Prostate gland (tissue), 2 donors: Measurements from ENCODE around the gene AOPEP. TPM values are rescaled to one million over a fixed set of nuclear protein-coding genes. Genes with fewer than 3 reads are reported as not detected.

Source experiments
- DNase-seq: peaks from one replicate; pipeline ENCODE4 v3.0.0-alpha.2; 2019; ENCODE audit warnings: low spot score
- H3K27ac ChIP-seq, 2 donors: fragments of 200-600 bp; sonication (generic); 2 replicates each; pipeline ENCODE4 v1.5.1; 2017 to 2019
- H3K27me3 ChIP-seq: fragments of 200-600 bp; sonication (generic); replicated peaks from 2 replicates; pipeline ENCODE4 v1.5.1; 2019; ENCODE audit not compliant: insufficient read depth
- H3K36me3 ChIP-seq, 2 donors: fragments of 200-600 bp; sonication (generic); 1 replicate in 1 of 2; 2 replicates in 1 of 2; pipeline versions ENCODE4 v1.5.1 to v1.8.1; 2017 to 2019
- H3K4me1 ChIP-seq: fragments of 200-600 bp; sonication (generic); replicated peaks from 2 replicates; pipeline ENCODE4 v1.5.1; 2019
- H3K4me3 ChIP-seq, 2 donors: fragments of 200-600 bp; sonication (generic); 2 replicates each; pipeline ENCODE4 v1.5.1; 2017 to 2019
- H3K9me3 ChIP-seq: fragments of 200-600 bp; sonication (generic); 2 replicates; pipeline ENCODE4 v1.5.1; 2017
- POLR2A ChIP-seq: fragments of 450-650 bp; IDR thresholded peaks from one replicate; pipeline ENCODE4 v1.6.1; 2016; ENCODE audit warnings: antibody characterized with exemption, mild to moderate bottlenecking
- POLR2AphosphoS5 ChIP-seq: sonication (generic); formaldehyde crosslinking; IDR thresholded peaks from one replicate; pipeline ENCODE4 v1.6.1; 2017; ENCODE audit warnings: antibody characterized with exemption
- WGBS: methylation state at CpG from one replicate; pipeline ENCODE4 v1.1.5; 2018; 5-methylcytosine and 5-hydroxymethylcytosine counted together
- intact Hi-C: fragments of 100-400 bp; cut with DNase I; formaldehyde crosslinking; loops from one replicate; pipeline ENCODE4 v1.14.2; 2022
- total RNA-seq, 2 donors: library from RNA; depleted of rRNA; stranded (reverse); fragments of >200 nt; gene quantifications; one replicate each; pipeline ENCODE4 v1.1.0, GENCODE V29; 2016
- TF ChIP-seq, protein P1 (sequence below), 4 experiments: fragments of 200-600 bp in 2 of 4; fragments of 450-650 bp in 2 of 4; sonication (generic) in 2 of 4; IDR thresholded peaks; 1 replicate in 3 of 4; 2 replicates in 1 of 4; pipeline ENCODE4 v1.5.1; 2016 to 2019; ENCODE audit warnings: antibody characterized with exemption in 4 of 4, mild to moderate bottlenecking in 2 of 4, moderate library complexity in 2 of 4

Gene AOPEP
- total RNA-seq, 2 donors from 2014 or later, result 107 to 188 TPM

DNA sequence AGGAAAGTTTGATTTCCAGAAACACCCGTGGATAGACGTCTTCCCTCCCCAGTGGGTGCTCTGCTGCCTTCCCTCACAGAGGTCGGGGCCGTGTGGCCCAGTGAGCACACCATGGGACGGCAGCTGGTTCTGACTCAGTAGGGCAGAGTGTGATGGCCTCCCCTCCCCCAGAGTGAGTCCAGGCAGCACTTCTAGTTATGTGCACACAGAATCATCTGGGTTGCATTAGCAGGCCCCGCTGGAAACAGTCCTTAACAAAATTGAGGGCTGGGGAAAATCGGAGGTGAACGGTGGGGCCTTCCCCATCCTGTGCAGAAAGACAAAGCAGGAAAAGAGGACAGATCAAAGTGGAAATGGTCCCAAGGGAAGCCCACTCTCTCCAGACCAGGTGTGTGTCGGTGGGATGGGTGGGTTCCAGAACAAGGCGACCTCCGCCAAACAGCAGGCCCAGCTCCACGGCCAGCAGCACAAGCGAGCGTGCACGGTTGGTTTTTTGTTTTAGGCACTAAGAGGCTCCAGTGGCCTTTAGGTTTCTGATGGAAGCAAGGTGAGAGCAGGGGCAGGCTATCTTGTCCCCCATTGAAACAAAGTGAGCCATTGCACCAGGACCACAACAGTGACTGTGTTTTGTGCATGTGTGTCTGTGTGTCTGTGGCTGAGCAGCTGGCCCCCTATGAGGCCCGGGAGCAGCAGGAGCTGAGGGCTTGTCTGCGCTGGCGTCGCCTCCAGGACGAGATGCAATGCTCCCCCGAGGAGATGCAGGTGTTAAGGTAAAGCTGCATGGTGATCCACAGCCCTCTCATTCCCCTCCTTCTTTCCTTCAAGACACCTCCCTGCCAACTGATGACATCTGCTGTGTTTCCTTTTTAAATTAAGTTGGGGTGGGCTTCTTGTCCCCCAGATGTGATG is 201.5 kb downstream of the AOPEP start:
- no peaks in the 10 kb centered on the region for H3K27me3 ChIP-seq
- no peak for DNase-seq
- TF ChIP-seq POLR2AphosphoS5 (no peak), POLR2A (no peak)
- TF ChIP-seq, protein P1, sequence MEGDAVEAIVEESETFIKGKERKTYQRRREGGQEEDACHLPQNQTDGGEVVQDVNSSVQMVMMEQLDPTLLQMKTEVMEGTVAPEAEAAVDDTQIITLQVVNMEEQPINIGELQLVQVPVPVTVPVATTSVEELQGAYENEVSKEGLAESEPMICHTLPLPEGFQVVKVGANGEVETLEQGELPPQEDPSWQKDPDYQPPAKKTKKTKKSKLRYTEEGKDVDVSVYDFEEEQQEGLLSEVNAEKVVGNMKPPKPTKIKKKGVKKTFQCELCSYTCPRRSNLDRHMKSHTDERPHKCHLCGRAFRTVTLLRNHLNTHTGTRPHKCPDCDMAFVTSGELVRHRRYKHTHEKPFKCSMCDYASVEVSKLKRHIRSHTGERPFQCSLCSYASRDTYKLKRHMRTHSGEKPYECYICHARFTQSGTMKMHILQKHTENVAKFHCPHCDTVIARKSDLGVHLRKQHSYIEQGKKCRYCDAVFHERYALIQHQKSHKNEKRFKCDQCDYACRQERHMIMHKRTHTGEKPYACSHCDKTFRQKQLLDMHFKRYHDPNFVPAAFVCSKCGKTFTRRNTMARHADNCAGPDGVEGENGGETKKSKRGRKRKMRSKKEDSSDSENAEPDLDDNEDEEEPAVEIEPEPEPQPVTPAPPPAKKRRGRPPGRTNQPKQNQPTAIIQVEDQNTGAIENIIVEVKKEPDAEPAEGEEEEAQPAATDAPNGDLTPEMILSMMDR (IDR thresholded peaks at IDR 0.05), result no peak

DNA sequence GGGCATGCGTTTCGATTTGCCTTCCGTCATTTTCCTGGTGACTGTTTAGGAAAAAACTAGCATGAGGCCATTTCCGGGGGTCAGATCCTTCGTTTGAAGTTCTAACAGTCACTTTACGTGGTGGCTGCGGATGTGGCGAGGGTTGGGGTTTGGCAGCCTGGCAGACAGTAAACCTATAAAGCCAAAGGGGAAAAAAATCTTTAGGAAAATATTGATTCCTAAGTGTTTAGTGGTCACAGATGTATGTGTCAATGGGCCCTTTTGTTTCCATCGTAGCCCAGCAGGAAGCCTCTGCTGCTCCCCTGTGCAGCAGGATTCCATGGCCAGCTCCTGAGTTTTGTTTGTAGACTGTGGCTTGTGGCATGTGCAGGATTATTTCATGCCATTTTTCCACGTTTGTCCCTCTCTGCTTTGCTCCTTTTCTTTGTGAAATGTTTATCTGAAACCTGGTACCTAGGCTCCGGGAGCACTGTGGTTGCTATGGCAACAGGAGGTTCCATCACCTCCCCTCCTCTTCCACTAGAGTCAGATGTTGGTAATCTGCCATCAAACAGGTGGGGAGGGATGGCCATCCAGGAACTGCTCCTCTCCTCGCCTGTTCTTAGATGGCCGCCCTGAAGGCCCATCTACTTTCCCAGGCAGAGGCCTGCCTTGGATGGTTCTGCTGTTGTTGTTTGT is 202.3 kb downstream of the AOPEP start:
- TF ChIP-seq, protein P1 (IDR thresholded peaks at IDR 0.05), result no peak
- TF ChIP-seq POLR2AphosphoS5, result no peak
- no peak for TF ChIP-seq POLR2A
- no peaks in the 10 kb centered on the region for H3K27me3 ChIP-seq
- H3K9me3 ChIP-seq, result no peaks in the 10 kb centered on the region
- H3K4me1 ChIP-seq, result no peaks in the 10 kb centered on the region
- no peak overlapping the region for H3K27ac ChIP-seq
- intact Hi-C loops, result no loop called here
- no peak for DNase-seq
- WGBS, result 72% methylated on average over 13 of the region's 13 CpGs
- no peak overlapping the region for H3K4me3 ChIP-seq
- H3K36me3 ChIP-seq, result no peaks in the 10 kb centered on the region

More for the DNA sequence above, 201.5 kb downstream of the AOPEP start:
- intact Hi-C loops, result no loop called here
- Histone ChIP-seq H3K4me3 (no peak overlapping the region), H3K36me3 (no peaks in the 10 kb centered on the region), H3K9me3 (no peaks in the 10 kb centered on the region), H3K27ac (no peak overlapping the region), H3K4me1 (no peaks in the 10 kb centered on the region)
- WGBS, result 88% methylated on average over 21 of the region's 21 CpGs

DNA sequence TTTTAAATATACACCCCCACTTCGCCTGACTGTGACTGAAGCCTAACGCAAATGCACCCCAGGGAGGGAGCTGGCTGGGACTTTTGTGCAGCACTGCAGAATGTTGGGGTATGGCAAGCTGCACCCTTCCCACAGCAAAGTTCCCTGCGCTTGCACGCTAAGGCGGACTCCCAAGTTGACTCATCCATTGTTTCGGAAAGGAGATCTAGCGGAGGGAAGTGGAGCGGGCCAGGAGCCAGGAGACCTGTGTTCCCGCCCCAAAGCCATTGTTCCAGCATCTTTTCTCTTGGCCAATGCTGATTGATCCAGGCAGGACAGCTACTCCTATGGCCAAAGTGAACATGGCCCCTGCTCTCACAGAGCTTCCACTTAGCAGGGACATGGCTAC is 202.9 kb downstream of the AOPEP start:
- H3K4me3 ChIP-seq, result no peak overlapping the region
- H3K27ac ChIP-seq, result no peak overlapping the region
- TF ChIP-seq, protein P1 (IDR thresholded peaks at IDR 0.05), result no peak
- TF ChIP-seq POLR2A (no peak), POLR2AphosphoS5 (no peak)
- H3K4me1 ChIP-seq, result no peaks in the 10 kb centered on the region
- no peak for DNase-seq
- no peaks in the 10 kb centered on the region for H3K9me3 ChIP-seq
- no peaks in the 10 kb centered on the region for H3K27me3 ChIP-seq
- intact Hi-C loops, result no loop called here
- no peaks in the 10 kb centered on the region for H3K36me3 ChIP-seq
- 79% methylated on average over 9 of the region's 9 CpGs for WGBS

DNA sequence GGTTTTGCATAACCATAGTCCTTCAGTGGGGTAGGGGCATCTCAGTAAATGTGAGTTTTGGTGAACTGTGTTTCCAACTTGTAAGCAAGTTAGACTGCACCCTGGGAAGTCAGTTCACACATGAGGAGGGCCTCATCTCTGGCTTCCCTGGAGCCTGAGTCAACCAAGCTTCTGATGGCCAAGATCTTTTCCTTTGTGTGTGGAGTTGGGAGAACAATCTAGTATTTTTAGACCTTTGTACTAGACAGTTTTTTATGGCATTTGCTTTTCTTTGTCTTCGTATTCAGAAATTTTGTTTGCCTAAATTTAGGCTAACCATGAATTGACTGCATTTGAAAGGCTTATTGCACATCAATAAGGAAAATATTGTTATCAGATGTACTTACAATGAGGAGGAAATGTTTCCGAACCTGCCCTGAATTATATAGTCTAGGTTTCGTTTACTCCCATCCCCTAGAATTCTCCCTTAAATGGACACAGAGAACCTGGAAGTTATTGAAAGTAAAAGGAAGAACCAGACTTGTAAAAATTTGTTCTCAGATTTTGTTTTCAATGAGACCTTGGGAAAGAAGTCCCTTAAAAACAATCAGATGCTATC is 204.6 kb downstream of the AOPEP start:
- no peak for DNase-seq
- H3K4me1 ChIP-seq, result no peaks in the 10 kb centered on the region
- 40% methylated on average over 3 of the region's 3 CpGs for WGBS
- TF ChIP-seq POLR2A (no peak), POLR2AphosphoS5 (no peak)
- TF ChIP-seq, protein P1 (IDR thresholded peaks at IDR 0.05), result no peak
- H3K9me3 ChIP-seq, result no peaks in the 10 kb centered on the region
- intact Hi-C loops, result no loop called here
- H3K36me3 ChIP-seq, result no peaks in the 10 kb centered on the region
- H3K27ac ChIP-seq, result no peak overlapping the region
- no peaks in the 10 kb centered on the region for H3K27me3 ChIP-seq
- H3K4me3 ChIP-seq, result no peak overlapping the region
